ENCODE data around the gene CYYR1.

The CYYR1 gene

DNA sequence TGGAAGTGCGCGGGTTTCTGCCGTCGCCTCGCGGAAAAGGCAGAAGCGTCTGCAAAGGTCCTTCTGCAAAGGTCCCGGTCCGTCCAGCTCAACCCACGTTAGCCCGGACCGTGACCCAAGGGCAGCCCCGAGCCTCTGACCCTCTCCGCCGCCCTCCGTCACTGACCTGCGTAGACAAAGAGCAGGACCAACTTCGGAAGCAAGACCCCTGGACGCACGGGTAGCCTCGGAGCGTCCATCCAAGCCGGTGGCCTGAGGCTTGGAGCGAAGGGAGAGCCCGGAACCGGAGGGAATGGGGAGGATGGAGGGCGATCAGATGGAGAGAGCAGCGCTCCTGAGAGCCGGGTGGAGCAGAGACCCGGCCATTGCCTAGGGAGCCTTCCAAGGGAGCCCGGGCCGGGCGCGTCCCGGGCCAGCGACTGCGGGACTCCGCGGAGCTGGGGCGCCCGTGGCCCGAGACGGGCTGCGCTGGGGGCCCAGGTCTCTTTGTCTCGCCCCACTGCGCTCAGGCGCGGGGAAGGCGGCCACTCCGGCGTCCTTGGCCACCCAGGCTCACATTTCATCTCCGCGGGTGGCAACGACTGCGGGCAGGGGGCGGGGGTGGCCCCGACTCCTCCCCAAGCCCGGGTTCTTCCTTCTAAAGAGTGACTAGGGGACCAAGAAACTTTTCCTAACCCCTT is at the start of gene CYYR1:
Gene CYYR1 (minus strand): TSS at position 585 of the 680 bp plus-strand sequence. CDS start 346 bp downstream, at position 239.
- DNase-seq: no peak

- DNase-seq: no peak
These were observed 44.1 kb upstream of the CYYR1 start for GRCh38 chr21:26617176-26617575.

GRCh38 chr21:26614251-26614650 is 41.2 kb upstream of the CYYR1 start:
- no peak for DNase-seq

DNA sequence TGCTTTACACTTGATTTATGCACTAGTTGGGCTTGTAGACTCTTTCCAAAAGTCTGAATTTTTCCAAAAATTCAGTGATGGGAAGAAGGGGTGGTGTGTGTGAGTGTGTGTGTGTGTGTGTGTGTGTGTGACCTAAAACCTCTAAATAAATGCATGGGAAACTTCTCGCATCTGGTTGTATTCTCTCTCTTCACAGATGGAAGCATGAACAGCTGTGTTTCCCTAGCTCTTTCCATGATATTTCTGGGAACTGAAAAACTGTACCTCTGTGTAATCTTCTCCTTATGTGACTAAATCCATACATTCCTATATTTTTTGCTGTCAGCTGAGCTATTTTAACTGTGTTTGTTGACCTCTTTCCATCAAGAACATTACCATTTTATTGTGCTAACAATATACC is 26.2 kb upstream of the CYYR1 start:
- DNase-seq: no peak

- DNase-seq: no peak
These were observed 24.9 kb upstream of the CYYR1 start for GRCh38 chr21:26597981-26598380.

- no peak for DNase-seq
These were observed 23.9 kb upstream of the CYYR1 start for GRCh38 chr21:26597031-26597430.

- DNase-seq: peak; percentile 42
These were observed 22.9 kb upstream of the CYYR1 start for GRCh38 chr21:26595971-26596370.

DNA sequence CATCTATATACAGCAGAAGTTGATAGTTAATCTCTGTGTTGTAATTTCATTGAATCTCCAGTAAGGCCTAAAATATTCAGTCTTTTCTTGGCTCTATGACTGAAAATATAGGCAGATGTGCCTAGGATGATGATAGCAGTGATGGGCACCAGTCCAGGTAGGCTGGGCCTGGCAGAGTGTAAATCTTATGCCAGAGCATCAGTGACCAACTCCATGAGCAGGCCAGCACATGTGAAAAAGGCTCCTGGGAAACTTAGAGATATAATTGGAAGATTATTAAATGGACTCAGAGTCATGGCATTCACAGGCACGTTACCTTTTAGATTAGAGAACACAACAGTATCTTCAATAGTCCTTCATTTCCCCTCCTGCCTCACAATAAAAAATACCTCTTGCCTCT is 20.7 kb upstream of the CYYR1 start:
- DNase-seq: no peak

DNA sequence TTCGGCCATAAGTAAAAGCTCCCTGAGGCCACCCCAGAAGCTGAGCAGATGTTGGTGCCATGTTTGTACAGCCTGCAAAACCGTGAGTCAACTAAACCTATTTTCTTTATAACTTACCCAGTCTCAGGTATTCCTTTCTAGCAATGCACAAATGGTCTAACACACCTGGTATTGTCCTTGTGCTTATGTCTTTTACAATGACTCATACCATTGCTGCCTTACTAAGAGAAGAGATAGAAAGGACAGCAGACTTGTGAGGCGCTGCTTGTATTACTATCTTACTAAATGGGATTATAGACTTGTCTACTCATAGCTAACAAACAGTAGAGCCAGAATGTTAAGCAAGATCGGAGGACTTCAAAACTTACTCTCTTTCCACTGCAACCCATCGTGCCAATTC is 18.5 kb upstream of the CYYR1 start:
- no peak for DNase-seq

- no peak for DNase-seq
These were observed 15.4 kb upstream of the CYYR1 start for GRCh38 chr21:26588446-26588845.

- DNase-seq: no peak
These were observed 14.7 kb upstream of the CYYR1 start for GRCh38 chr21:26587736-26588201.

DNA sequence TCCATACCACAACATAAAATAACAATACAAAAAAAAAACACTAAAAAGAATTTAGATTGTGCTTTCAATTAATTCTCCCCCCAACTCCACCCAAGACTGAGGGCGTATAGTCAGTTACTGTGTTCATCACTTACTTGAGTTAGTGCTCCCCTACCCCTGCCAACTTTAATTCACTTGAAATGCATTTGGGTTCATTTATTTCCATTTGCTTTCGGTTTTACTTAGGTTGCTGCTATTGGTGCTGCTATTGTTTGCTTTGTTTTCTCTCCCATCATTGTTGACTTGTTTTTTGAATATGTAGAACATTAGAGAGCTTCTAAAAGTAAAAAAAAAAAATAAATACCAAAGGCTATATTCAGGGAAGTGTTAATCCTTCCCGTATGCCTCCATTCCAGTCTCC is 10.7 kb upstream of the CYYR1 start:
- DNase-seq: no peak

DNA sequence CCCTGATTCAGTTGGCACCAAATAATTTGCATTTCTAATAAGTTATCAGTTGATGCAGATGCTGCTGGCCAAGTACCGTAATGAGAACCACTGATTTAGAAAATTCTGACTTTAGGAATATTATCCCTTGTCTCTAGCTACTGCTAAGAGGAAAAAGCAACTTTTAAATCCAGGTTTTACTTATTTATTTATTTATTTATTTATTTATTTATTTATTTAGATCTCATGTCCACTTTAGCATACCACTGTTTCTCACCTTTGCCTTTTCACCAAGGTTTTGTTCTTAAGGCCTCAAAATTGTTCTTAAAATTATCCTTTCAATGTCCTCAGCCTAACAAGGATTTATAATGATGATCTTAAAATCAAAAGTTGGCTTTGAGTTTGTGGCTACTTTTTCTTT is 8.7 kb upstream of the CYYR1 start:
- DNase-seq: no peak

DNA sequence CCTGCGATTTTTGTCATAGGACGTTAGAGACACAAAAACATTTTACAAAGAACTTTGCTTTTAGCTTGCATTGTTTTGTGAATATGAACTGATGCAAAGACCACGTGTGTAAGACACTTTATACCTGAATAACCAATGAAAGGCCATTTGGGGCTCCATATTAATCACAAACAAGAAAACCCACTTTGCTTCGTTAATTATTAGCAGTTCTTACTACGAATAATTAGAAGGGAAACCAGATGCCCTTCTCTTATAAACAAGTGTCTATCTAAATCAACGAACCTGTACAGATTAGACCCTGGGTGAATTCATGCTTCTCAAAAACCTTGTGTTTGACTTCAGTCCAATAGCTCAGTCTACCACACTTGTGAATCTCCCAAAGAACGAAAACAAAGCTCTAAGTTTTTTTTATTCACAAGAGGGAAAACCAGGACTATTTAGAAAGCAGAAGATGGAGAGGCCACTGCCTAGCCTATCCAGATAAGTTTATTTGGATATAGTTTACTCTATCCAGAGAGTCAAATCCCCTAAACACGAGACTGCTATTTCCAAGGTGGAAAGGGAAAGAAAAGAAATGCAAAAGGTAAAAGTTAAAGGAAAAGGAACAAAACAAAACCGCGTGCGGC is 897 bp downstream of the CYYR1 start:
- DNase-seq: no peak

- DNase-seq: no peak
These were observed 2.9 kb downstream of the CYYR1 start for GRCh38 chr21:26570203-26570602.

GRCh38 chr21:26565546-26565945 is 7.5 kb downstream of the CYYR1 start:
- DNase-seq: no peak

- DNase-seq: no peak
These were observed 8.0 kb downstream of the CYYR1 start for GRCh38 chr21:26565111-26565510.

GRCh38 chr21:26563856-26564503 is 9.1 kb downstream of the CYYR1 start:
- DNase-seq: no peak

GRCh38 chr21:26560612-26561011 is 12.5 kb downstream of the CYYR1 start:
- DNase-seq: no peak

- DNase-seq: no peak
These were observed 14.0 kb downstream of the CYYR1 start for GRCh38 chr21:26559099-26559498.

DNA sequence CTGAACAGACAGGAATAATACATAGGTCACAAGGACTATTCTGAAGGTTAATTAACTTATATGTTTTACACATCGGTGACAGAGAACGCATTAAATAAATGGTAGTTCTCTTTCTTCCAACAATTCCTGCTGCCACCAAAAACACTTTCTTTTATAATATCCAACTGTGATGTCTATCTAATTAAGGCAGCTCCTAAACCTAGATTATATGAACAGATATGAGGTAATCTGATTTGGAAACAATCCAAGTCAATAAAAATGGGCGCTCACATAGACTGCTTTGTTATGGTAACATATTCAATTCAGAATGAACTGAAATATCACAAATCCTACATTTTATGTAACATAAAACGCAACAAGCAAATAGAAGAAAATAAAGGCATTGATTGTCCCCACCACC is 16.0 kb downstream of the CYYR1 start:
- DNase-seq: no peak

DNA sequence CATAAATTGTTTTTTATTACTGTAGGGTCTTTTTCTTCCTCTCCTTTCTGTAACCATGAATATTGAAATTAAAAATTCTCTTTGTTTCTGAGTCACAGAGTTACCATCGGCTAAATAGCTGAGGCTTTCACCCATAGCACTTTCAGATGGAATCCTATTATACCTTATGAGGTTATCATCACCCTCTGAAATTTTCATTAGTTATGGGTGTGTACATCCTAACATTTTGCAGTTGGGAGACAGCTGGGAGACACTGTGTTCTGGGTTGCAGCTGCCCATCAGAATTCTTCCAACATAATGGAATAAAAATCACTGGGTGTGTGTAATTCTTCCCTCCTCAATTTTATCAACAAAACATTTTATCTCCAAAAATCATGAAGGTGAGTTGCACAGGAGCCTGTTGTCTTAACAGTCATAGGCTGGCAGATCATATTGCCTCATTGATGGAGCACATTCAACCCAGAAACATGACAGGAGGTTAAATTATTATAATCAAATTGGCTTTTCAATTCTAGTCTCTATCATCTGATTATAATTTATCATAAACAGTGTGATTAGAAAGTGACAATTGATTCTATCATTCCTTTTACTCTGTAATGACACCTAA is 17.4 kb downstream of the CYYR1 start:
- no peak for DNase-seq

- DNase-seq: no peak
These were observed 18.7 kb downstream of the CYYR1 start for GRCh38 chr21:26554365-26554764.

GRCh38 chr21:26553898-26554297 is 19.2 kb downstream of the CYYR1 start:
- DNase-seq: no peak
